K562 (cell line): ENCODE data around the gene GPC3. TPM values are rescaled to one million over a fixed set of nuclear protein-coding genes. Genes with fewer than 3 reads are reported as not detected.
A peak's percentile ranks its signal among the peaks of the same experiment; 100 is the strongest.

Source experiments
- ATAC-seq: fragments of 200-7000 bp; cut with Tn5 transposase; 3 replicates; pipeline ENCODE4 v1.9.1; 2020; ENCODE audit warnings: moderate library complexity
- Bru-seq: library from RNA; stranded (reverse); fragments of 400-500 nt; gene quantifications from one replicate; lab custom pipeline; 2021; lab: Mats Ljungman, UMichigan
- BruChase-seq, 2 experiments: library from RNA; stranded (reverse); fragments of 400-500 nt; gene quantifications; one replicate each; lab custom pipeline; 2021; lab: Mats Ljungman, UMichigan
- BruUV-seq: library from RNA; stranded (reverse); fragments of 400-500 nt; replicated peaks from 2 replicates; lab custom pipeline; 2021; lab: Mats Ljungman, UMichigan
- CTCF ChIA-PET: fragments of 300-600 bp; formaldehyde crosslinking; extraction: SDS; loops from one replicate; lab custom pipeline; 2021; ENCODE audit warnings: low intra/inter-chr PET ratio; lab: Yijun Ruan, JAX
- POLR2A ChIA-PET: fragments of 300-600, 350-650 bp; sonication (Branson Sonifier 250); formaldehyde crosslinking; extraction: SDS; loops from one replicate; lab custom pipeline; 2021; ENCODE audit warnings: antibody characterized with exemption, inconsistent platforms; lab: Yijun Ruan, JAX
- DNase-seq, 4 experiments: peaks; one replicate each; pipeline versions ENCODE4 v3.0.0 to v3.0.0-alpha.2; 2011 to 2018; ENCODE audit warnings: low spot score in 3 of 4, mixed read lengths in 3 of 4; ENCODE audit errors: extremely low read depth in 1 of 4
- FAIRE-seq: peaks from 2 replicates; lab custom pipeline; 2011; peaks lifted over from hg19 to GRCh38; lab: Jason Lieb, UNC
- H2AFZ ChIP-seq: 2 replicates; pipeline ENCODE4 v1.6.0; 2011; ENCODE audit warnings: low read depth, low read length, control low read depth, inconsistent platforms
- H3K27ac ChIP-seq: fragments of 200-600 bp; 3 replicates; pipeline ENCODE4 v1.8.0; 2011; ENCODE audit warnings: low read depth, mild to moderate bottlenecking, control low read depth, inconsistent platforms, low read length, moderate library complexity, mixed read lengths; ENCODE audit errors: extremely low read depth
- H3K27me3 ChIP-seq, 2 experiments: fragments of 300-600 bp in 1 of 2; 2 replicates in 1 of 2; 3 replicates in 1 of 2; pipeline versions ENCODE4 v1.6.0 to v1.8.0; 2011; ENCODE audit warnings: inconsistent platforms in 2 of 2, low read length in 2 of 2, mild to moderate bottlenecking in 1 of 2, mixed read lengths in 1 of 2, moderate library complexity in 1 of 2; ENCODE audit not compliant: control insufficient read depth in 2 of 2, insufficient read depth in 2 of 2
- H3K36me3 ChIP-seq: fragments of 300-600 bp; 3 replicates; pipeline ENCODE4 v1.8.0; 2011; ENCODE audit warnings: mild to moderate bottlenecking, low read length, inconsistent platforms; ENCODE audit not compliant: control insufficient read depth, insufficient read depth
- H3K4me1 ChIP-seq, 2 experiments: fragments of 200-600 bp in 1 of 2; replicated peaks in 1 of 2; 2 replicates in 1 of 2; 3 replicates in 1 of 2; pipeline versions ENCODE4 v1.5.1 to v1.8.0; 2011; ENCODE audit warnings: inconsistent platforms in 2 of 2, low read length in 2 of 2, mild to moderate bottlenecking in 1 of 2, mixed read lengths in 1 of 2, moderate library complexity in 1 of 2; ENCODE audit not compliant: control insufficient read depth in 2 of 2, insufficient read depth in 2 of 2
- H3K4me2 ChIP-seq: 2 replicates; pipeline ENCODE4 v1.6.1; 2011; ENCODE audit warnings: low read length, control low read depth, inconsistent platforms, mixed read lengths; ENCODE audit not compliant: insufficient read depth
- H3K4me3 ChIP-seq: fragments of 200-600 bp; sonication (generic), shearing (Covaris generic); 2 replicates; pipeline ENCODE4 v1.5.1; 2016; ENCODE audit warnings: control low read depth, inconsistent platforms
- H3K79me2 ChIP-seq: fragments of 200-600 bp; 3 replicates; pipeline ENCODE4 v1.8.0; 2011; ENCODE audit warnings: low read length, inconsistent platforms; ENCODE audit not compliant: control insufficient read depth, insufficient read depth
- H3K9ac ChIP-seq, 2 experiments: 2 replicates each; pipeline versions ENCODE4 v1.6.0 to v1.6.1; 2011; ENCODE audit warnings: low read depth in 2 of 2, low read length in 2 of 2, control low read depth in 1 of 2, inconsistent platforms in 1 of 2, mild to moderate bottlenecking in 1 of 2, mixed read lengths in 1 of 2; ENCODE audit not compliant: insufficient read depth in 1 of 2
- H3K9me1 ChIP-seq: one replicate; pipeline ENCODE4 v1.6.0; 2011; ENCODE audit warnings: inconsistent platforms, mild to moderate bottlenecking, low read length, moderate library complexity; ENCODE audit not compliant: control insufficient read depth, insufficient read depth
- H3K9me3 ChIP-seq: replicated peaks from 2 replicates; pipeline ENCODE4 v1.5.1; 2011; ENCODE audit warnings: low read depth, low read length, inconsistent platforms; ENCODE audit not compliant: control insufficient read depth, insufficient read depth
- H4K20me1 ChIP-seq: replicated peaks from 2 replicates; pipeline ENCODE4 v1.6.1; 2011; ENCODE audit warnings: low read length, inconsistent platforms, mixed read lengths; ENCODE audit not compliant: control insufficient read depth, insufficient read depth
- DNMT1 ChIP-seq: fragments of 450-650 bp; IDR thresholded peaks from 2 replicates; pipeline ENCODE4 v1.6.1; 2016; ENCODE audit warnings: antibody characterized with exemption, mild to moderate bottlenecking
- ELF1 ChIP-seq: fragments of 200-800 bp; sonication (Bioruptor generic); IDR thresholded peaks from 2 replicates; pipeline ENCODE4 v1.6.1; 2016; ENCODE audit warnings: missing genetic modification characterization, missing compliant biosample characterization
- FOXJ3 ChIP-seq: sonication (generic); formaldehyde crosslinking; IDR thresholded peaks from 2 replicates; pipeline ENCODE4 v1.4.0; 2020; ENCODE audit warnings: mild to moderate bottlenecking, missing genetic modification reagents
- L3MBTL2 ChIP-seq: fragments of 450-650 bp; IDR thresholded peaks from 2 replicates; pipeline ENCODE4 v1.6.1; 2016; ENCODE audit warnings: mild to moderate bottlenecking, moderate library complexity
- PML ChIP-seq: IDR thresholded peaks from 2 replicates; pipeline ENCODE4 v1.6.1; 2012; ENCODE audit warnings: low read length, inconsistent platforms
- VEZF1 ChIP-seq: fragments of 200-800 bp; sonication (Bioruptor generic); IDR thresholded peaks from 2 replicates; pipeline ENCODE4 v1.6.1; 2017; ENCODE audit warnings: missing genetic modification characterization, missing compliant biosample characterization
- ZNF217 ChIP-seq: sonication (generic); formaldehyde crosslinking; IDR thresholded peaks from 2 replicates; pipeline ENCODE4 v1.8.0; 2022; ENCODE audit warnings: mild to moderate bottlenecking, missing genetic modification reagents
- WGBS: fragments of 100-300 bp; shearing (Covaris generic); methylation state at CpG from one replicate; pipeline ENCODE4 v1.1.6; 2016; ENCODE audit warnings: low coverage, mixed read lengths; ENCODE audit not compliant: insufficient coverage; ENCODE audit errors: missing lambda C conversion rate; 5-methylcytosine and 5-hydroxymethylcytosine counted together
- in situ Hi-C: fragments of 300-500 bp; cut with MboI; formaldehyde crosslinking; loops from 4 replicates; pipeline ENCODE4 v1.15.0; 2018; ENCODE audit warnings: inconsistent platforms, mixed read lengths
- intact Hi-C: fragments of 100-400 bp; cut with micrococcal nuclease; formaldehyde crosslinking; loops from 2 replicates; pipeline ENCODE4 v1.14.2; 2022
- long read RNA-seq, 3 experiments: library from polyadenylated mRNA in 2 of 3; library from RNA in 1 of 3; unstranded in 2 of 3; stranded (forward) in 1 of 3; transcript quantifications; one replicate each; pipeline ENCODE4 v2.0.0, GENCODE V29; 2019 to 2022
- polyA minus RNA-seq, 3 experiments: library from RNA; depleted of rRNA, polyadenylated mRNA; stranded (reverse); fragments of >200 nt; gene quantifications; 2 replicates each; pipeline ENCODE4 v1.2.3, GENCODE V29; 2011
- polyA plus RNA-seq, 8 experiments: library from polyadenylated mRNA; depleted of rRNA in 4 of 8; stranded (reverse) in 5 of 8; unstranded in 3 of 8; fragments of >200 nt; fragmentation: Nextera tagmentation in 2 of 8; fragmentation: Illumina TruSeq in 1 of 8; extraction: Ambion mirVana in 2 of 8; extraction: Trizol in 1 of 8; gene quantifications; 2 replicates each; pipeline versions ENCODE4 v1.2.1 to v1.2.3, GENCODE V29; 2011 to 2014; ENCODE audit warnings: inconsistent platforms in 1 of 8, missing spikeins in 1 of 8
- total RNA-seq, 7 experiments: library from RNA; depleted of rRNA in 6 of 7; stranded (reverse); fragments of >200 nt in 6 of 7; fragmentation: Illumina TruSeq in 2 of 7; extraction: Trizol in 2 of 7; gene quantifications; 2 replicates each; pipeline versions ENCODE4 v1.2.1 to v1.2.3, GENCODE V29; 2011 to 2021; ENCODE audit warnings: low replicate concordance in 1 of 7

Gene GPC3
- not detected in 2 replicates for total RNA-seq (2011; cell fraction: chromatin; rRNA removed; ENCODE audit: low replicate concordance)
- total RNA-seq (2011; cell fraction: nucleolus; rRNA removed) = not detected in 2 replicates
- not detected in 2 replicates for total RNA-seq (2011; cell fraction: nucleoplasm; rRNA removed)
- total RNA-seq (2014; rRNA removed) (not detected in 2 replicates), total RNA-seq (2014; rRNA removed; fragmentation: Illumina TruSeq; extraction: Trizol) (not detected in 2 replicates), total RNA-seq (2015; rRNA removed; fragmentation: Illumina TruSeq; extraction: Trizol) (not detected in 2 replicates), total RNA-seq (2021) (0.42 and 0.81 TPM in 2 replicates), polyA plus RNA-seq (2011; rRNA removed) (not detected in 2 replicates), polyA plus RNA-seq (2014; fragmentation: Illumina TruSeq; extraction: Trizol) (not detected in 2 replicates), polyA plus RNA-seq (2014; fragmentation: Nextera tagmentation; extraction: Ambion mirVana) (not detected), polyA plus RNA-seq (2014; rRNA removed) (not detected in 2 replicates), polyA minus RNA-seq (2011; rRNA and poly(A)+ RNA removed) (not detected in 2 replicates), Bru-seq, nascent RNA (percentile 1 among the genes with signal in this experiment), BruChase-seq, experiment 1, labeled RNA remaining after a 2-hour chase (percentile 0 among the genes with signal in this experiment), BruChase-seq, experiment 2, labeled RNA remaining after a 6-hour chase (percentile 0 among the genes with signal in this experiment)
- not detected in 2 replicates for polyA plus RNA-seq (2011; cell fraction: cytosol; rRNA removed)
- not detected in 2 replicates for polyA plus RNA-seq (2011; cell fraction: nucleus; rRNA removed)
- not detected in 2 replicates for polyA plus RNA-seq (2012)
- polyA minus RNA-seq (2011; cell fraction: cytosol; rRNA and poly(A)+ RNA removed) = 5.2 TPM in 1 of 2 replicates, not detected in the other
- not detected in 2 replicates for polyA minus RNA-seq (2011; cell fraction: nucleus; rRNA and poly(A)+ RNA removed)
- long read RNA-seq, experiment 1 = 0 reads
- long read RNA-seq, experiment 2 = 0 reads
- long read RNA-seq, experiment 3 = 0 reads

GRCh38 chrX:133985164-133985966 is at the start of gene GPC3:
GPC3 (minus strand) TSS chrX:133985594.
- in situ Hi-C loops = no loop called here
- no TSS peak for BruUV-seq
- Histone ChIP-seq H3K9ac (no peak within 1 kb of the TSS), H3K79me2 (no peaks in the 10 kb centered on the region), H3K4me3 (no peak within 1 kb of the TSS), H3K9me3 (no peaks in the 10 kb centered on the region), H2AFZ (0 out of 2 replicates have a peak within 1 kb of the TSS, but pooled peaks have one; percentile 24), H3K36me3 (no peaks in the 10 kb centered on the region), H3K9me1 (no peaks in the 10 kb centered on the region), H3K4me1 (peaks cover 0 to 11% of the 10 kb centered on the region in 2 experiments; a peak in 2 of 5 replicates), H3K27me3 (peaks cover 4 to 26% of the 10 kb centered on the region in 2 experiments; a peak in 4 of 5 replicates), H3K4me2 (peak within 1 kb of the TSS; percentile 14; the same call in 1 of the 2 replicates), H4K20me1 (no peaks in the 10 kb centered on the region), H3K27ac (no peak within 1 kb of the TSS)
- DNase-seq (peak; percentile 24 to 85 (median 78)), FAIRE-seq (no peak), ATAC-seq (peak; percentile 99)
- CTCF ChIA-PET = no interaction called here
- intact Hi-C loops = no loop called here
- WGBS = 26% methylated on average over 23 of the region's 90 CpGs
- POLR2A ChIA-PET = interaction anchor here (0.5 to 1.0 kb wide), 2 partner anchors 27 to 41 kb away, joined by 3 read pairs; no protein-coding TSS in a partner anchor
- peak; percentile 22; the same call in 1 of the 2 replicates for TF ChIP-seq VEZF1 (CRISPR knock-in tag)
- no peak for TF ChIP-seq PML
- no peak for TF ChIP-seq ELF1
- no peak for TF ChIP-seq DNMT1
- no peak for TF ChIP-seq FOXJ3 (CRISPR knock-in tag)
- peak; percentile 92 for TF ChIP-seq L3MBTL2
- no peak for TF ChIP-seq ZNF217
